SJSA1 (cell line): Measurements from ENCODE around the gene MT1M. TPM values are rescaled to one million over a fixed set of nuclear protein-coding genes. Genes with fewer than 3 reads are reported as not detected.
"Not testable (repeated sequence)": the region's sequence is repeated elsewhere in the genome, so short reads cannot be mapped to it uniquely, and the experiment has no call there.

Experiments used
- DNase-seq, 2 experiments: peaks; one replicate each; pipeline ENCODE4 v3.0.0-alpha.2; 2015 to 2020; ENCODE audit warnings: low spot score in 2 of 2, low read depth in 1 of 2
- H3K27ac ChIP-seq: fragments of 250-450 bp; sonication (Bioruptor Pico); 2 replicates; pipeline ENCODE4 v1.5.1; 2020; ENCODE audit warnings: mild to moderate bottlenecking, moderate library complexity
- H3K27me3 ChIP-seq: fragments of 250-450 bp; sonication (Bioruptor Pico); replicated peaks from 2 replicates; pipeline ENCODE4 v1.5.1; 2020; ENCODE audit warnings: mild to moderate bottlenecking, moderate library complexity
- H3K36me3 ChIP-seq: fragments of 250-450 bp; sonication (Bioruptor Pico); 2 replicates; pipeline ENCODE4 v1.5.1; 2020; ENCODE audit warnings: mild to moderate bottlenecking
- H3K4me1 ChIP-seq: fragments of 250-450 bp; sonication (Bioruptor Pico); replicated peaks from 2 replicates; pipeline ENCODE4 v1.6.1; 2021; ENCODE audit warnings: mild to moderate bottlenecking
- H3K4me3 ChIP-seq: fragments of 250-450 bp; sonication (Bioruptor Pico); 2 replicates; pipeline ENCODE4 v1.5.1; 2020; ENCODE audit warnings: mild to moderate bottlenecking
- H3K9me3 ChIP-seq: fragments of 250-450 bp; sonication (Bioruptor Pico); replicated peaks from 2 replicates; pipeline ENCODE4 v1.5.1; 2020; ENCODE audit warnings: mild to moderate bottlenecking
- total RNA-seq: library from RNA; depleted of rRNA; stranded (reverse); fragments of >200 nt; shearing (Covaris generic); gene quantifications from 2 replicates; pipeline ENCODE4 v1.2.3, GENCODE V29; 2014

The MT1M gene
- total RNA-seq, 1 experiment from 2014 or later, result 0.74 TPM

DNA sequence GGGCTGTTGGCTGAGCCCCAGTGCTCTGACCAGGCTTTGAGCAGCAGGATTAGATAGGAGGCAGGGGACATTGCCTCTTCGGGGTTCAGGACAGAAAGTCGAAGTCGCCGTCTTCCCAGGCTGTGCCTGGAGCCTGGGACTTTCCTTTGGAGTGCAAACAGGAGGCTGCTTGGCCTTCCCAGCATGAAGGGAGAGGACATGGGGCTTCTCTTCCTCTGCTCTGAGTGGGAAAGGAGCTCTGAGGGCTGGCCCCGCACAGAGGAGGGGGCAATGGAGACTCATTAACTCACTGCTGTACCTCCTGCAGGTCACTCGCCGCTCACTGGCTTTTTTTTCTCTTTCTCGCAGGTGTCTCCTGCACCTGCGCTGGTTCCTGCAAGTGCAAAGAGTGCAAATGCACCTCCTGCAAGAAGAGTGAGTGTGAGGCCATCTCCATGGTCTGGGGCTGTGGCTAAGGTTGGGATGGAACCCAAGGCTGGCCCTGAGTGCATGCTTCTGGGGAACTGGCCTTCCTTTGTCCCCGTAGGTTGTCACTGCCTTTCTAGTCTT lies 25.9 kb downstream of the MT1M start:
- Histone ChIP-seq H3K36me3 (no peaks in the 10 kb centered on the region), H3K4me3 (no peak overlapping the region), H3K4me1 (no peaks in the 10 kb centered on the region), H3K9me3 (no peaks in the 10 kb centered on the region), H3K27ac (no peak overlapping the region), H3K27me3 (peaks cover 28% of the 10 kb centered on the region)
- DNase-seq, result no peak

DNA sequence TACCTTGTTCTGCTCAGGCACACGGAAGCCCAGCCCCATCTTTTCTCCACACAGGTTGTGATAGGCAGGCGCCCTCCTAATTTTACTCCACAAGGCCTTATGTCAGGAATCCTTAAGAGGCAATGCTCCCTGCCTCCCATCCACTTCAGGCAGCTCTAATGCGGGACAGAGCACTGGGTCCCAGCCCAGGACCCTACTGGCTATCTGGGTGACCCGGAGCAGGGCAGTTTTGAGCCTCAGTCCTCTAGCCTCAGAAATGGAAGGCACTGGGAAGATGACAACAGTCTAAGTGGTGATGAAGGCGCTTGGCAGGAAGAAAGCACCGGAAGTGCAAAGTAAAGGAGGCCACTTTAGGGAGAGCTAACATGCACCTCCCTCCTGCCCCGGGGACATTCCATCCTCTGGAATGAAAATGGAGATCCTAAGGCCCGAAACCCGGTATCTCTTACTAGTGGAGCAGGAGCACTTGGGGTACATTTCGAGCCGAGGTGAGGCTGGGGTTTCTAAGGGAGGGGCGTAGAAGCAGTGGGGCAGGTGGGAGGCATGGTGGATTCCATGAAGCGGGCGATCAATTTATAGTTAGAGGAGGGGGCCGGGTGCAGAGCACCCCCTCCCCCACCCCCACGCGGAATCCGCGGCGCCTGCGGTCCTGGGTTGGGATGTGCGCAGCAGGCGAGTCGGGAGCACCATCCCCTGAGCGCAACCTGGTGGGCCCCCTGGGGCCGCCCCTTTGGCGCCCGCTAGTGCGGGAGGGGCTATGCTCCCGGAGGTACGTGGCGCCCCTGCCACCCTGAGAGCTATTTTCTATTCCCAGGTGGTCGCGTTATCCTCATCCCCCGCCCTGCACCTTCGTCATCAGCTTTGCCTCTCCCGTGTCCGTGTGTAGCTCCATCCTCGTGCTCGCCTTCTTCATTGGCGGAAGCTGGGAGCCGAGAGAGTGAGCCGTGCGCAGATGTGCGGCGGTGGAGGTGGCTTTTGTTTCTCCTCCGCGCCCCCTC lies 30.2 kb downstream of the MT1M start:
- H3K4me3 ChIP-seq, result no peak overlapping the region
- H3K36me3 ChIP-seq, result no peaks in the 10 kb centered on the region
- H3K9me3 ChIP-seq, result no peaks in the 10 kb centered on the region
- H3K27me3 ChIP-seq, result peaks cover 51% of the 10 kb centered on the region
- DNase-seq, result no peak
- no peaks in the 10 kb centered on the region for H3K4me1 ChIP-seq
- no peak overlapping the region for H3K27ac ChIP-seq

DNA sequence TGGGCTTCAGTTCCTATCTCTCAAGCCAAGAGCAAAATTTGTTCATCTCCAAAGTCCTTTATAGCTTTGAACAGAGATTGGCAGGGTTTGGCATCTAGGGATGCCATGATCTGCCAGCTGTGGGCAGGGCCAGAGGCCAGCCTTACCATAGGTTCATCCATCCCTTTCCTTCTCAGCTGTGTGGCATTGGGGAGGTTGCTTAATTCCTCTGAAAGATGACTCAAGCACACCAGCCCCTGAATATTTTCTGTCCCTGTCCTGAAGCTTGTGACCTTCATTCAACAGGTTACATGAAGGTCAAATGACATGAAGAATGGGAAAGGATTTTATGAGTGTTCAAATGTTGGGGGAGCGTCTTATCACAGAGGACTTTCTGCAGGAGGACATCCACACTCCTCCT lies 32.0 kb downstream of the MT1M start:
- no peak for DNase-seq
- Histone ChIP-seq H3K4me3 (no peak overlapping the region), H3K36me3 (no peaks in the 10 kb centered on the region), H3K4me1 (no peaks in the 10 kb centered on the region), H3K27me3 (peaks cover 61% of the 10 kb centered on the region), H3K27ac (no peak overlapping the region), H3K9me3 (no peaks in the 10 kb centered on the region)

DNA sequence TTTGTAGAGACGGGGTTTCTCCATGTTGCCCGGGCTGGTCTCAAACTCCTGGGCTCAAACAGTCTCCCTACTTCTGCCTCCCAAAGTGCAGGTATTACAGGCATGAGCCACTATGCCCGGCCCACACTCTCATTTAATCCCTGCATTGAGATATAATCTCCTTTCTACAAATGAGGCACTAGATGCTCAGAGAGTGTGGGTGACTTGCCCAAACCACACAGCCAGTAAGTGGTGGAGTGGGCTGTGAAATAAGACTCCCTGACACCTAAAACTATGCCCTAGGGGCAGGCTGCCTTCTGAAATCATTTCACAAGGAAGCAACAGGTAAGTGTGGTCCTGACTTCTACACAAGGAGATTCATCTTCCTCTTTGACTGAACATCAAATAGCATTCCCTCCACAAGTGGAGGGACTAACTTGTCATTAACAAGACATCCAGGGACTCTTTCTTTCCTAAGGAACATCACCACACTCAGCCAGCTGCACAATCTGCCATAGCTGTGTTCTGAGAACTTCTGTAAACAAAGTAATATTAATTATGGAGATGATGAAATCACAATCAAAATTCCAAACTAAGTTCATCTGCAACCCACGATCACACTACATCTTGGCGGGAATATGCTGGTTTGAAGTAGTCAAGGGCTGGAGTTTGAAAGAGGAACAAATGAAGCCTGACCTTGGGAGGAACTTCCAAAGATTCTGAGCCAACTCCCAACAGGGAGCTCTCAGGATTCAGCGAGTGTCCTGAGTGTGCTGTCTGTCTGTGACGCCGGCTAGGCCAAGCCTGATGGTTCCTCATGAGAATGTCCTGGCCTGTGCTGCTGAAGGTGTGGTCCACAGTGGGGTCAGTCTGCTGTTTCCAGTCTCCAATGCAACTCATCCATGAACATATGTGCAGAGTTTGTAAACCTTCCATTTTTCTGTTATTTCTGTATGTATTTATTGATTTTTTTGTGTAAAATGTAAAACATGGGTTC lies 33.1 kb downstream of the MT1M start:
- not testable (repeated sequence) for DNase-seq, H3K9me3 ChIP-seq, H3K4me3 ChIP-seq, H3K27ac ChIP-seq, H3K4me1 ChIP-seq, H3K36me3 ChIP-seq
- H3K27me3 ChIP-seq, result peaks cover 68% of the 10 kb centered on the region

DNA sequence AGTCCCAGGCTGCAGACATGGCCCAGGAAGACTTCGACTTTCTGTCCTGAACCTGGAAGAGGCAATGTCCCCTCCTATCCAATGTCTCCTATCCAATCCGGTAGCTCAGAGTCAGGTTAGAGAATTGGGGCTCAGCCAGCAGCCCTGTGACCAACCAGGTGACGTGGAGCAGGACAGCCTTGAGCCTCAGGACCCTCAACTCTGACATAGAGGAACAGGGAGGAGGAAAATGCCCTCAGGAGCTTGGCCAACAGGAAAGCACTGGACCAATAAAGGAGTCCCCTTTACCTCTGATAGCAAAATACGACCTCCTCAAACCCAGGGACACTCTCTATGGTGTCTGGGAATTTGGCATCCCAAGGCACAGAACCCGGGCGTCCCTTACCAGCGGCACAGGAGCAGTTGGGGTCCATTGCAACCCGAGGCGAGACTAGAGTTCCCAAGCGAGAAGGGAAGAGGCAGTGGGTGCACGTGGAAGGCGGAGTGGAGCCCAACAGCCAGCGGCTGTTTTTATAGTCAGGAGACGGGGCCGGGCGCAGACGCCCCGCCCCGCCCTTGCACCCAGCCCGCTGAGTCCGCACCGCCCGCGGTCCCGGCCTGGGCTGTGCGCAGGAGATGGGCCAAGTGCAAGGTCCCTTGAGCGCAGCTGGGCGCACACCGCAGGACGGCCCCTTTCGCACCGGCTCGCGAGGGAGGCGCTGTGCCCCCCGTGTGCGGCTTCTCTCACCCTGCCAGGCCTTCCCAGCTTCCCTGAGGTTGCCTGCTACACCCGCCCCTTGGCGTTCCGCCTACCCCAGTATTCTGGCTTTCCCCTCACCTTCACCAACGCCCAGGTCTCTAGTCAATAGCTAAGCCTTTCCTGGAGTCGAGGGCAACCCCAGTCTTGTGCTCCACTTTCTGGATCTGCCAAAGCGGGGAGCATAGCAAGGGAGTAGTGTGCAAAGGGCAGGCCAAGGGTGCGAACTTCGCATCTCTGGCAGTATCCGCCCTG lies 35.4 kb downstream of the MT1M start, which contains the start of gene MT1G:
Gene MT1G, minus strand, starts transcription at position 485 of the 991 bp plus-strand sequence. Its CDS starts 72 bp downstream, at position 413.
- Histone ChIP-seq H3K4me1 (no peaks in the 10 kb centered on the region), H3K9me3 (no peaks in the 10 kb centered on the region), H3K27ac (no peak within 1 kb of the TSS), H3K36me3 (no peaks in the 10 kb centered on the region), H3K27me3 (peaks cover 63% of the 10 kb centered on the region), H3K4me3 (no peak within 1 kb of the TSS)
- no peak for DNase-seq

DNA sequence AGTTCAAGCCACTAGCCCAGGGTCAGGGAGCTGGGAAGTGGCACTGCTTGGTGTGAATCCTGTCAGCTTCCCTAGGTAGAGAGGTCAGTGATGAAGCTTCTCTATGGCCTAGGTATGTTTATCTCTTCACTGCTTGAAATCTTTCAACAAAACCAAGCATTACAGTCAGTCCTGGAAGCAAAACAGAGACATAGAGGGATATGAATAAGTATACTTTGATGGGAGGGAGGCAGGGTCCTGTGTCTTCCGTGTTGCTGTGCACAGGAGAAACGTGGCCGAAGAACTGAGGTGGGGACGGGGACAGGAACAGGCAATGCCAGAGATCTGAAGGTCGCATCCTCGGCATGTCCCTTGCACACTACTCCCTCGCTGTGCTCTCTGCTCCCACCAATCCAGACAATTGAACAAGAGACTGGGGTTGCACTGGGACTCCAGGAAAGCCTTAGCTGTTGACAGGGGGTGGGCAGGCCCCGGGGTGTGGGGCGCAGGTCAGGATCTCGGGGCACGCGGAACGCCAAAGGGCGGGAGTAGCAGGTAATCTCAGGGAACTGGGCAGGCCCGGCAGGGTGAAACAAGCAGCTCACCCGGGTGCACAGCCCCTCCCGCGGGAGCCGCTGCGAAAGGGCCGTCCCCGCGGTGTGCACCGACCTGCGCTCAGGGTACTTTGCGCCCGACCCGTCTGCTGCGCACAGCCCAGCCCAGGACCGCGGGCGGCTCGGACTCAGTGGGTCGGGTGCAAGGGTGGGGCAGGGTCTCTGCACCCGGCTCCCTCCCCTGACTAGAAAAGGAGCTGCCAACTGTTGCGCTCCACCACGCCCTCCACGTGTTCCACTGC lies 36.8 kb downstream of the MT1M start, which contains the start of gene MT1H:
Gene MT1H, plus strand, starts transcription at position 810 of the 835 bp plus-strand sequence. CDS start 71 bp downstream, outside the sequence.
- peaks cover 51% of the 10 kb centered on the region for H3K27me3 ChIP-seq
- H3K27ac ChIP-seq, result no peak within 1 kb of the TSS
- DNase-seq, result no peak
- H3K36me3 ChIP-seq, result no peaks in the 10 kb centered on the region
- H3K4me1 ChIP-seq, result no peaks in the 10 kb centered on the region
- H3K9me3 ChIP-seq, result no peaks in the 10 kb centered on the region
- H3K4me3 ChIP-seq, result no peak within 1 kb of the TSS

DNA sequence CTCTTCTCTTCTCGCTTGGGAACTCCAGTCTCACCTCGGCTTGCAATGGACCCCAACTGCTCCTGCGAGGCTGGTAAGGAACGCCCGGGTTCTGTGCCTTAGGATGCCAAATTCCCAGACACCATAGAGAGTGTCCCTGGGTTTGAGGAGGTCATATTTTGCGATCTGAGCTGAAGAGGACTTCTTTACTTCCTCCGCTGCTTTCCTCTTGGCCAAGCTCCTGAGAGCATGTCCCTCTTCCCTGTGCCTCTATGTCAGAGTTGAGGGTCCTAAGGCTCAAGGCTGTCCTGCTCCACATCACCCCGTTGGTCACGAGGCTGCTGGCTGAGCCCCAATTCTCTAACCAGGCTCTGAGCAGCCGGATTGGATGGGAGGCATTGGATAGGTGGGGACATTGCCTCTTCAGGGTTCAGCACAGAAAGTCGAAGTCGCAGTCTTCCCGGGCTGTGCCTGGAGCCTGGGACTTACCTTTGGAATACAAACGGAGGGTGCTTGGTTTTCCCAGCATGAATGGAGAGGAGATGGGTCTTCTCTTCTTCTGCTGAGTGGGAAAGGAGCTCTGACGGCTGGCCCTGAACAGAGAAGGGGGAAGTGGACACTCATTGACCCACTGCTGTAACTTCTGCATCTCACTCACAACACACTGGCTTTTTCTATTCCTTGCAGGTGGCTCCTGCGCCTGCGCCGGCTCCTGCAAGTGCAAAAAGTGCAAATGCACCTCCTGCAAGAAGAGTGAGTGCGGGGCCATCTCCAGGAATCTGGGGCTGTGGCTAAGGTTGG lies 37.6 kb downstream of the MT1M start:
- no peak overlapping the region for H3K27ac ChIP-seq
- H3K36me3 ChIP-seq, result no peaks in the 10 kb centered on the region
- H3K27me3 ChIP-seq, result peaks cover 46% of the 10 kb centered on the region
- H3K4me1 ChIP-seq, result no peaks in the 10 kb centered on the region
- no peak overlapping the region for H3K4me3 ChIP-seq
- DNase-seq, result no peak
- no peaks in the 10 kb centered on the region for H3K9me3 ChIP-seq

DNA sequence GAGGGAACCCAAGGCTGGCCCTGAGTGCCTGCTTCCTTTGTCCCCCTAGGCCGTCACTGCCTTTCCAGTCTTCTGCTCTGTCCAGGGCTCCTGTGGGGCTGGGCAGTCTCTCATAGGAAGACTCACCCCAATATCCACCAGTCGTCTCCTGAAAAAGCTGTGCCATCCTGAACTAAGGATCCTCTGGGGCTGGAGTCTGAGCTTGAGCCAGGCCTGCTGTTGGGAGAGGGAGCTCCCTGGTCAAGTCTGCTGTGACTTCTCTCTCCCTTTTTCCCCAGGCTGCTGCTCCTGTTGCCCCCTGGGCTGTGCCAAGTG lies 38.1 kb downstream of the MT1M start:
- Histone ChIP-seq H3K4me1 (no peaks in the 10 kb centered on the region), H3K4me3 (no peak overlapping the region), H3K27me3 (peaks cover 41% of the 10 kb centered on the region), H3K27ac (no peak overlapping the region), H3K36me3 (no peaks in the 10 kb centered on the region), H3K9me3 (no peaks in the 10 kb centered on the region)
- no peak for DNase-seq

DNA sequence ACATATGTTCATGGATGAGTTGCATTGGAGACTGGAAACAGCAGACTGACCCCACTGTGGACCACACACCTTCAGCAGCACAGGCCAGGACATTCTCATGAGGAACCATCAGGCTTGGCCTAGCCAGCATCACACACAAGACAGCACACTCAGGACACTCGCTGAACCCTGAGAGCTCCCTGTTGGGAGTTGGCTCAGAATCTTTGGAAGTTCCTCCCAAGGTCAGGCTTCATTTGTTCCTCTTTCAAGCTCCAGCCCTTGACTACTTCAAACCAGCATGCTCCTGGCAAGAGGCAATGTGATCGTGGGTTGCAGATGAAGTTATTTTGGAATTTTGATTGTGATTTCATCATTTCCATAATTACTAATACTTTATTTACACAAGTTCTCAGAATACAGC lies 39.2 kb downstream of the MT1M start:
- H3K4me3 ChIP-seq, DNase-seq, H3K27ac ChIP-seq, H3K9me3 ChIP-seq, H3K36me3 ChIP-seq, H3K4me1 ChIP-seq: not testable (repeated sequence)
- peaks cover 43% of the 10 kb centered on the region for H3K27me3 ChIP-seq

DNA sequence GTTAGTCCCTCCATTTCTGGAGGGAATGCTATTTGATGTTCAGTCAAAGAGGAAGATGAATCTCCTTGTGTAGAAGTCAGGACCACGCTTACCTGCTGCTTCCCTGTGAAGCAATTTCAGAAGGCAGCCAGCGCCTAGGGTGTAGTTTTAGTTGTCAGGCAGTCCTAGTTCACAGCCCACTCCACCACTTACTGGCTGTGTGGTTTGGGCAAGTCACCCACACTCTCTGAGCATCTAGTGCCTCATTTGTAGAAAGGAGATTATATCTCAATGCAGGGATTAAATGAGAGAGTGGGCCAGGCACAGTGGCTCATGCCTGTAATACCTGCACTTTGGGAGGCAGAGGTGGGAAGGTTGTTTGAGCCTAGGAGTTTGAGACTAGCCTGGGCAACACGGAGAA lies 39.7 kb downstream of the MT1M start:
- not testable (repeated sequence) for DNase-seq, H3K4me3 ChIP-seq, H3K36me3 ChIP-seq, H3K9me3 ChIP-seq, H3K27ac ChIP-seq, H3K4me1 ChIP-seq
- H3K27me3 ChIP-seq, result peaks cover 42% of the 10 kb centered on the region

DNA sequence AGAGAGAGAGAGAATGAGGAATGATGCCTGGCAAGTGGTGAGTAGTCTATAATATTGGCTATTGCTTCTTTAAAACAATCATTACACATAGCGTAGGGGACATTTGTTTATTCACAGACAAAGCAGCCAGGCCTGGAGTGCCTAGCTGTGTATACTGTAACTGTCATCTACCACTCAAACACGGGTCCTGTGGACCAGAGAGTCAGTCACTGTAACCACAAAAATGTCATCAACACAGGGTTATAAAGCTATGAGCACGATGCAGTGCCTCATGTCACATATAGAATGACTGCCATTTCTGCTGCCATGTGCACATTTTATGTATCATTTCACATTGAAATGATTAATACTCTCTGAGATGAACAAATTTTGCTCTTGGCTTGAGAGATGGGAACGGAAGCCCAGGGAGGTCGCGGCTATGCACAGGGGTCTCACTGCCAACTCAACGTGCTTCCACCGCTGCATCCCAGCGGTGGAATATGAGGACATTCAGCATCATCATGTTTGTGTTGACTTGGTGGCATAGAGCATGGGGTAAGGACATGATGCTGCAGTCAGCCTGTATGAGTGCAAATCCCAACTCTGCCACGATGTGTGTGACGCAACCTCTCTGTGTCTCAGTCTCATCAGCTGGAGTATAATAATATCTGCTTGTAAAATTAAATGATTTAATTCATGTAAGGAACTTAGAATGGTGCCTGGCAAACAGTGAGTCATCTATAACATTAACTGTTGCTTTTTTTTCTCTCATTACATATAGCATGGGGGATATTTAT lies 40.5 kb downstream of the MT1M start:
- no peak overlapping the region for H3K4me3 ChIP-seq
- H3K9me3 ChIP-seq, result no peaks in the 10 kb centered on the region
- H3K4me1 ChIP-seq, result no peaks in the 10 kb centered on the region
- no peak overlapping the region for H3K27ac ChIP-seq
- peaks cover 34% of the 10 kb centered on the region for H3K27me3 ChIP-seq
- H3K36me3 ChIP-seq, result no peaks in the 10 kb centered on the region
- DNase-seq, result no peak
